Adrenal gland (tissue), 12 donors: Measurements from ENCODE around the gene NOXA1. TPM values are rescaled to one million over a fixed set of nuclear protein-coding genes. Genes with fewer than 3 reads are reported as not detected.
"Not testable (repeated sequence)": the region's sequence is repeated elsewhere in the genome, so short reads cannot be mapped to it uniquely, and the experiment has no call there.

ENCODE experiments used
- DNase-seq, 7 donors: peaks; one replicate each; pipeline ENCODE4 v3.0.0-alpha.2; 2019 to 2020
- H3K27ac ChIP-seq, 5 donors: fragments of 200-600 bp; sonication (generic) in 4 of 5; 1 replicate in 3 of 5; 2 replicates in 2 of 5; pipeline versions ENCODE4 v1.5.1 to v1.8.0; 2016 to 2020; ENCODE audit warnings: mild to moderate bottlenecking in 1 of 5
- H3K27me3 ChIP-seq: fragments of 200-600 bp; 2 replicates; pipeline ENCODE4 v1.8.0; 2021
- H3K36me3 ChIP-seq, 2 donors: fragments of 200-600 bp; replicated peaks in 1 of 2; 1 replicate in 1 of 2; 2 replicates in 1 of 2; pipeline versions ENCODE4 v1.5.1 to v1.8.0; 2018 to 2022
- H3K4me1 ChIP-seq, 2 donors: fragments of 200-600 bp; replicated peaks in 1 of 2; 1 replicate in 1 of 2; 2 replicates in 1 of 2; pipeline versions ENCODE4 v1.5.1 to v1.8.0; 2018 to 2021
- H3K4me3 ChIP-seq, 4 donors: fragments of 200-600 bp; sonication (generic) in 3 of 4; one replicate each; pipeline ENCODE4 v1.5.1; 2016 to 2018
- H3K9me3 ChIP-seq, 3 donors: fragments of 200-600 bp; sonication (generic) in 1 of 3; replicated peaks in 1 of 3; 1 replicate in 2 of 3; 2 replicates in 1 of 3; pipeline versions ENCODE4 v1.5.1 to v1.8.0; 2016 to 2021
- POLR2A ChIP-seq, 2 donors: fragments of 450-650 bp; IDR thresholded peaks; one replicate each; pipeline ENCODE4 v1.6.1; 2017; ENCODE audit warnings: antibody characterized with exemption in 2 of 2, mild to moderate bottlenecking in 2 of 2, moderate library complexity in 1 of 2
- WGBS, 4 donors: extraction: QIAGEN DNeasy Blood & Tissue Kit in 2 of 4; methylation state at CpG; one replicate each; pipeline versions ENCODE4 v1.1.5 to v1.1.7; 2013 to 2017; 5-methylcytosine and 5-hydroxymethylcytosine counted together
- intact Hi-C, 2 donors: fragments of 100-400 bp; cut with DNase I; formaldehyde crosslinking; loops; one replicate each; pipeline versions ENCODE4 v1.14.1 to v1.15.0; 2022 to 2023
- polyA plus RNA-seq, 3 donors: library from polyadenylated mRNA; stranded (reverse); fragments of 200-250 nt in 2 of 3; fragments of 350-450 nt in 1 of 3; fragmentation: Illumina TruSeq in 1 of 3; extraction: RNeasy Lipid Tissue Mini Kit (QIAGEN cat#74804) in 1 of 3; gene quantifications; one replicate each; pipeline ENCODE4 v1.2.3, GENCODE V29; 2013 to 2014
- total RNA-seq, 9 donors: library from RNA; depleted of rRNA in 4 of 9; stranded (reverse); fragments of >200 nt in 4 of 9; fragments of 120-200 nt in 1 of 9; fragmentation: NEBNext Ultra II Directional in 1 of 9; extraction: Animal tissue kit (Norgen Biotek cat#: 25700) in 1 of 9; gene quantifications; one replicate each; pipeline versions ENCODE4 v1.1.0 to v1.2.4, GENCODE V29; 2013 to 2023
- TF ChIP-seq, protein P1 (sequence below), 6 experiments: fragments of 450-650 bp in 4 of 6; fragments of 200-600 bp in 2 of 6; sonication (generic) in 1 of 6; IDR thresholded peaks; 1 replicate in 5 of 6; 2 replicates in 1 of 6; pipeline versions ENCODE4 v1.5.1 to v1.8.0; 2016 to 2021; ENCODE audit warnings: antibody characterized with exemption in 6 of 6, mild to moderate bottlenecking in 2 of 6, moderate library complexity in 1 of 6
- donor health status: healthy with polysubstance abuse.
- donor health status: Bipolar disorder and iron deficiency.
- donor health status: DM: yes; HTN: yes; CAD: no.
- donor health status: DM: no; HTN: no; CAD: no.
- donor health status: DM: no; HTN: no; CAD: no.
- donor health status: DM: yes; HTN: yes; CAD: no.

The NOXA1 gene
- total and polyA plus RNA-seq, 12 donors, result 2.9 to 50.7 (median 9.4) TPM; not detected in 1

DNA sequence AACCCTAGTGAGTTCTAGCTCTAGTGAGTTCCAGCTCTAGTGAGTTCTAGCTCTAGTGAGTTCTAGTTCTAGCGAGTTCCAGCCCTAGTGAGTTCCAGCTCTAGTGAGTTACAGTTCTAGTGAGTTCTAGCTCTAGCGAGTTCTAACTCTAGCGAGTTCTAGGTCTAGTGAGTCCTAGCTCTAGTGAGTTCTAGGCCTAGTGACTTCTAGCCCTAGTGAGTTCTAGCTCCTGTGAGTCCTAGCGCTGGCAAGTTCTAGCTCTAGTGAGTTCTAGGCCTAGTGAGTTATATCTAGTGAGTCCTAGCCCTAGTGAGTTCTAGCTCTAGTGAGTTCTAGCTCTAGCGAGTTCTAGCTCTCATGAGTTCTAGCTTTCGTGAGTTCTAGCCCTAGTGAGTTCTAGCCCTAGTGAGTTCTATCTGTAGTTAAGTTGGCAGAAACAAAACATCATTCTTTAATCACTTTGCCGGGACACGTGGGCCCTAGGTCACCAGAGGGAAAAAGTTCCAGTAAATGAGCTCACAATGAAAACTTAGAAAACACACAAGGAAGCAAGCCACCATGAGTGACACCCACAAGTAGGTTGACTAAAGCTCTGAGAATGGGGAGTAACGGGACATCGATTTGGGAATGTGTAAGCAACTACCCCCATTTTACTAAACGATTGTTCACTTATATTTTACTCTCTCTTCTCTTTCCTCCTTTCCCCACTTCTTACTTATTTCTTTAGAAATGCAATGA, 47.7 kb upstream of the NOXA1 start:
- TF ChIP-seq, protein P1, sequence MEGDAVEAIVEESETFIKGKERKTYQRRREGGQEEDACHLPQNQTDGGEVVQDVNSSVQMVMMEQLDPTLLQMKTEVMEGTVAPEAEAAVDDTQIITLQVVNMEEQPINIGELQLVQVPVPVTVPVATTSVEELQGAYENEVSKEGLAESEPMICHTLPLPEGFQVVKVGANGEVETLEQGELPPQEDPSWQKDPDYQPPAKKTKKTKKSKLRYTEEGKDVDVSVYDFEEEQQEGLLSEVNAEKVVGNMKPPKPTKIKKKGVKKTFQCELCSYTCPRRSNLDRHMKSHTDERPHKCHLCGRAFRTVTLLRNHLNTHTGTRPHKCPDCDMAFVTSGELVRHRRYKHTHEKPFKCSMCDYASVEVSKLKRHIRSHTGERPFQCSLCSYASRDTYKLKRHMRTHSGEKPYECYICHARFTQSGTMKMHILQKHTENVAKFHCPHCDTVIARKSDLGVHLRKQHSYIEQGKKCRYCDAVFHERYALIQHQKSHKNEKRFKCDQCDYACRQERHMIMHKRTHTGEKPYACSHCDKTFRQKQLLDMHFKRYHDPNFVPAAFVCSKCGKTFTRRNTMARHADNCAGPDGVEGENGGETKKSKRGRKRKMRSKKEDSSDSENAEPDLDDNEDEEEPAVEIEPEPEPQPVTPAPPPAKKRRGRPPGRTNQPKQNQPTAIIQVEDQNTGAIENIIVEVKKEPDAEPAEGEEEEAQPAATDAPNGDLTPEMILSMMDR (IDR thresholded peaks at IDR 0.05), result no peak
- TF ChIP-seq POLR2A (IDR thresholded peaks at IDR 0.05), result no peak
- Histone ChIP-seq H3K27me3 (no peaks in the 10 kb centered on the region), H3K4me3 (no peak overlapping the region), H3K27ac (no peak overlapping the region), H3K36me3 (no peaks in the 10 kb centered on the region), H3K9me3 (no peaks in the 10 kb centered on the region), H3K4me1 (no peaks in the 10 kb centered on the region)
- 95 to 98% (median 98%) methylated on average over 10 to 11 of the region's 11 CpGs for WGBS, 4 donors
- no peak for DNase-seq
- intact Hi-C loops, result no loop called here

DNA sequence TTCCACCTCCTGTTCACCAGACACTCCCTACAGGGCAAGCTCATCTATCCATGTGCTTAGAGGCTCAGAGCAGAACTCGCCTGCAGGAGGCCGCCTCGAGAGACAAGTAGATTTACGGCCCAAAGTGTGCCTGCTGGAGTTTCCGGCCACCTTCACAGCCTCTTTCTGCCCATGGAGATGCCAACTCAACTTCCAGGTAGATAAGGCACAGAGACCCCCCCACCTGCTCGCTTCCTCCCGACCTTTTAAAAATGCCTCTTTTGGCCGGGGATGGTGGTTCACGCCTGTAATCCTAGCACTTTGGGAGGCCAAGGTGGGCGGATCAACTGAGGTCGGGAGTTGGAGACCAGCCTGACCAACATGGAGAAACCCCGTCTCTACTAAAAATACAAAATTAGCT, 46.8 kb upstream of the NOXA1 start:
- Histone ChIP-seq H3K36me3 (no peaks in the 10 kb centered on the region), H3K4me1 (no peaks in the 10 kb centered on the region), H3K4me3 (no peak overlapping the region), H3K9me3 (no peaks in the 10 kb centered on the region), H3K27ac (no peak overlapping the region), H3K27me3 (no peaks in the 10 kb centered on the region)
- DNase-seq, result peak in 1 of 7 donors; percentile 9
- 93 to 96% (median 95%) methylated on average over 12 of the region's 12 CpGs for WGBS, 4 donors
- intact Hi-C loops, result no loop called here
- TF ChIP-seq, protein P1 (IDR thresholded peaks at IDR 0.05), result no peak
- TF ChIP-seq POLR2A (IDR thresholded peaks at IDR 0.05), result no peak

DNA sequence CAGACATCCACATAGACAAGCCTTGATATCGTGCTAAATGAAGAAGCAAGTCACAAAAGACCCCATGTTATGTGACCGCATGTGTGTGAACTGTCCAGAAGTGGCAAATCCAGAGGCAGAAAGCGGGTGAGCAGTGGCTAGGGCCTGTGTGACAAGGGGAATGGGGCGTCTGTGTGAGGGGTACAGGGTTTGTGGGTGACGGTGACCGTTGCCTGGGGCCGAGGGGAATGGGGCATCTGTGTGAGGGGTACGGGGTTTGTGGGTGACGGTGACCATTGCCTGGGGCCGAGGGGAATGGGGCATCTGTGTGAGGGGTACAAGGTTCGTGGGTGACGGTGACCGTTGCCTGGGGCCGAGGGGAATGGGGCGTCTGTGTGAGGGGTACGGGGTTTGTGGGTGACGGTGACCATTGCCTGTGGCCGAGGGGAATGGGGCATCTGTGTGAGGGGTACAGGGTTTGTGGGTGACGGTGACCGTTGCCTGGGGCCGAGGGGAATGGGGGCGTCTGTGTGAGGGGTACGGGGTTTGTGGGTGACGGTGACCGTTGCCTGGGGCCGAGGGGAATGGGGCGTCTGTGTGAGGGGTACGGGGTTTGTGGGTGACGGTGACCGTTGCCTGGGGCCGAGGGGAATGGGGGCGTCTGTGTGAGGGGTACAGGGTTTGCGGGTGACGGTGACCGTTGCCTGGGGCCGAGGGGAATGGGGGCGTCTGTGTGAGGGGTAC, 44.3 kb upstream of the NOXA1 start:
- H3K36me3 ChIP-seq, H3K27ac ChIP-seq, H3K4me3 ChIP-seq, H3K9me3 ChIP-seq, H3K4me1 ChIP-seq, intact Hi-C loops, H3K27me3 ChIP-seq: not testable (repeated sequence)
- WGBS, 4 donors, result 85 to 93% (median 89%) methylated on average over 17 to 37 of the region's 37 CpGs
- peak in 1 of 7 donors; percentile 4 for DNase-seq

DNA sequence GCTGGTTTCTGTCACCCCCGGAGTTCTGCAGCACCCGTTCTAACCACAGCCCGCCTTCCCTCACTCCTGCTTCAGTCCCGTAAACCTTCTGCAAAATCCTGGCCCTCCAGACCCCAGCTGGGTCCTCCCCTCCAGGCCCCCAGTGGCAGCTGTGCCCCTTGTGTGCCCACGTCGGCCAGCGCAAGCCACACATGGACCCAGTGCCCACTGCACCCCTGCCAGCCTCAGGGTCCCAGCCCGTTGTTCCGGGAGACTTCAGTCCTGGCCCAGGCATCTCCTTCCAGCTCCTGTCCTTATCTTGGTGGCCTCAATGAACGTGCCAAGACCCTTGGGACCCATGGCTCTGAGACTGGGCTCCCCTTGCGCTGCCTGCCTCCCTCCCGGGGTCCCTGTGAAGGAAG, 43.4 kb upstream of the NOXA1 start:
- no peak overlapping the region for H3K4me3 ChIP-seq
- WGBS, 4 donors, result 91 to 95% (median 94%) methylated on average over 11 to 12 of the region's 12 CpGs
- no peak overlapping the region for H3K27ac ChIP-seq
- H3K9me3 ChIP-seq, result no peaks in the 10 kb centered on the region
- TF ChIP-seq, protein P1 (IDR thresholded peaks at IDR 0.05), result no peak
- TF ChIP-seq POLR2A (IDR thresholded peaks at IDR 0.05), result no peak
- peak in 3 of 7 donors; percentile 3 to 8 (median 8) for DNase-seq
- intact Hi-C loops, result no loop called here
- no peaks in the 10 kb centered on the region for H3K4me1 ChIP-seq
- H3K36me3 ChIP-seq, result no peaks in the 10 kb centered on the region
- H3K27me3 ChIP-seq, result no peaks in the 10 kb centered on the region
